HL-60/S4 (cell line): ENCODE results near the gene TBATA.

Experiments
- in situ Hi-C: fragments of 300-500 bp; cut with MboI; formaldehyde crosslinking; loops from 2 replicates; pipeline ENCODE4 v1.14.3; 2022; ENCODE audit warnings: low sequenced_read_pairs

Gene TBATA

GRCh38 chr10:70763567-70763966 is 21.6 kb downstream of the TBATA start:
- in situ Hi-C loops = loop anchor here (10.0 kb wide), 1 partner anchor 199 kb away; no protein-coding TSS in a partner anchor

- in situ Hi-C loops = loop anchor here (10.0 kb wide), 1 partner anchor 198 kb away; no protein-coding TSS in a partner anchor
Measured at GRCh38 chr10:70762441-70763175, 22.6 kb downstream of the TBATA start.

GRCh38 chr10:70761727-70762350 is 23.3 kb downstream of the TBATA start:
- in situ Hi-C loops = loop anchor here (10.0 kb wide), 1 partner anchor 197 kb away; no protein-coding TSS in a partner anchor

- in situ Hi-C loops = loop anchor here (10.0 kb wide), 1 partner anchor 196 kb away; no protein-coding TSS in a partner anchor
Measured at GRCh38 chr10:70761031-70761601, 24.1 kb downstream of the TBATA start.

- in situ Hi-C loops = loop anchor here (10.0 kb wide), 1 partner anchor 196 kb away; no protein-coding TSS in a partner anchor
Measured at GRCh38 chr10:70760271-70760787, 24.8 kb downstream of the TBATA start.

GRCh38 chr10:70759781-70760180 is 25.4 kb downstream of the TBATA start:
- in situ Hi-C loops = loop anchor here (10.0 kb wide), 1 partner anchor 195 kb away; no protein-coding TSS in a partner anchor

GRCh38 chr10:70758757-70759514 is 26.2 kb downstream of the TBATA start:
- in situ Hi-C loops = no loop called here

GRCh38 chr10:70757856-70758255 is 27.3 kb downstream of the TBATA start:
- in situ Hi-C loops = no loop called here

GRCh38 chr10:70756700-70757360 is 28.3 kb downstream of the TBATA start:
- in situ Hi-C loops = no loop called here

GRCh38 chr10:70753841-70754621 is 31.1 kb downstream of the TBATA start:
- in situ Hi-C loops = no loop called here

GRCh38 chr10:70753026-70753663 is 32.0 kb downstream of the TBATA start:
- in situ Hi-C loops = no loop called here

GRCh38 chr10:70752571-70752970 is 32.6 kb downstream of the TBATA start:
- in situ Hi-C loops = no loop called here

- in situ Hi-C loops = no loop called here
Measured at GRCh38 chr10:70751991-70752390, 33.2 kb downstream of the TBATA start.

- in situ Hi-C loops = no loop called here
Measured at GRCh38 chr10:70751356-70751755, 33.8 kb downstream of the TBATA start.

GRCh38 chr10:70750156-70750703 is 34.9 kb downstream of the TBATA start:
- in situ Hi-C loops = no loop called here

- in situ Hi-C loops = no loop called here
Measured at GRCh38 chr10:70749756-70750155, 35.4 kb downstream of the TBATA start.

- in situ Hi-C loops = no loop called here
Measured at GRCh38 chr10:70748801-70749573, 36.2 kb downstream of the TBATA start.

GRCh38 chr10:70748305-70748704 is 36.9 kb downstream of the TBATA start:
- in situ Hi-C loops = no loop called here
